Activated CD8-positive, alpha-beta T cell treated with anti-CD3 and anti-CD28 coated beads for 36 hours (primary cell): ENCODE measurements around the gene CNNM3. TPM values are rescaled to one million over a fixed set of nuclear protein-coding genes. Genes with fewer than 3 reads are reported as not detected.
"Not testable (repeated sequence)": the region's sequence is repeated elsewhere in the genome, so short reads cannot be mapped to it uniquely, and the experiment has no call there.

Experiments used
- ATAC-seq: fragments of 200-7000 bp; cut with Tn5 transposase; one replicate; pipeline ENCODE4 v1.10.0; 2021; ENCODE audit warnings: mild to moderate bottlenecking, moderate library complexity
- CTCF ChIA-PET: fragments of 350-600 bp; sonication (Branson Sonifier 250); formaldehyde crosslinking; loops from one replicate; lab custom pipeline; 2021; ENCODE audit warnings: antibody characterized with exemption; lab: Charles Lee
- POLR2A ChIA-PET: fragments of 350-600 bp; sonication (Branson Sonifier 250); formaldehyde crosslinking; loops from one replicate; lab custom pipeline; 2021; ENCODE audit warnings: antibody characterized with exemption; lab: Charles Lee
- DNase-seq: peaks from one replicate; pipeline ENCODE4 v3.0.0-alpha.2; 2020
- H3K27ac Mint-ChIP-seq: one replicate; pipeline ENCODE4 v1.8.0; 2021; ENCODE audit warnings: mild to moderate bottlenecking, mixed read lengths
- H3K27me3 Mint-ChIP-seq: one replicate; pipeline ENCODE4 v1.8.0; 2021; ENCODE audit warnings: mixed read lengths
- H3K36me3 Mint-ChIP-seq: one replicate; pipeline ENCODE4 v1.8.0; 2021; ENCODE audit warnings: low read depth, mixed read lengths
- H3K4me1 Mint-ChIP-seq: one replicate; pipeline ENCODE4 v1.8.0; 2021; ENCODE audit warnings: low read depth, mixed read lengths
- H3K4me3 Mint-ChIP-seq: one replicate; pipeline ENCODE4 v1.8.0; 2021; ENCODE audit warnings: mild to moderate bottlenecking, moderate library complexity, mixed read lengths
- H3K9me3 Mint-ChIP-seq: one replicate; pipeline ENCODE4 v1.8.0; 2021; ENCODE audit warnings: mixed read lengths
- CTCF ChIP-seq: fragments of 200-600 bp; IDR thresholded peaks from one replicate; pipeline ENCODE4 v1.8.0; 2022; ENCODE audit warnings: antibody characterized with exemption, mild to moderate bottlenecking
- intact Hi-C: fragments of 100-400 bp; cut with micrococcal nuclease; formaldehyde crosslinking; loops from one replicate; pipeline ENCODE4 v1.10.0; 2022
- total RNA-seq, 2 experiments: library from RNA; stranded (reverse); gene quantifications; one replicate each; pipeline ENCODE4 v1.2.3, GENCODE V29; 2021

CNNM3 gene
- total RNA-seq, 2 experiments from 2014 or later = 15.8 to 19.3 TPM

DNA sequence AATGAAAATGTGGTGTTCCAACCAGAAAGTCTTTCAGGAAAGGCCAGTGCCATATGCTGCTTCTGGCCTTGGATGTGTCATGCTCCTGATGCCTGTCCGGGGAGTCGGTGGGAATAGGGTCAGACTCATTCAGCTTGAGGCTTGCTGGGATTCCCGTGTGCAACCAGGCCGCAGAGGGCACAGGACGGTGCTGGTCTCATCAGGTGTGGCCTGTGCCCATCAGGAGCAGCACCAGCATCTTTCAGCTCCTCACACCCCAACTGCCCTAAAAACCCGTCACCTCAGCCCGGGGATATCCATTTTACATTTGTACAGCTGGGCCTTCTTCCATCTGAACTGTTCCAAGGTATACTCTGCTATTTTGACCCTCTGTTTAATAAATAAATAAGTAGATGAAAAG is 13.3 kb upstream of the CNNM3 start:
- CTCF ChIA-PET = interaction anchor here (1.6 to 2.8 kb wide), 2 partner anchors 39 to 42 kb away, joined by 10 read pairs; partner anchors contain the start of gene CNNM4
- Mint-ChIP-seq H3K4me1 (peaks cover 14% of the 10 kb centered on the region), H3K36me3 (no peaks in the 10 kb centered on the region), H3K4me3 (no peak overlapping the region), H3K9me3 (no peaks in the 10 kb centered on the region), H3K27ac (no peak overlapping the region), H3K27me3 (no peaks in the 10 kb centered on the region)
- DNase-seq (no peak), ATAC-seq (no peak)
- TF ChIP-seq CTCF = no peak
- POLR2A ChIA-PET = interaction anchor here (0.5 kb wide), 1 partner anchor 11 kb away, joined by 3 read pairs; no protein-coding TSS in a partner anchor
- intact Hi-C loops = no loop called here

DNA sequence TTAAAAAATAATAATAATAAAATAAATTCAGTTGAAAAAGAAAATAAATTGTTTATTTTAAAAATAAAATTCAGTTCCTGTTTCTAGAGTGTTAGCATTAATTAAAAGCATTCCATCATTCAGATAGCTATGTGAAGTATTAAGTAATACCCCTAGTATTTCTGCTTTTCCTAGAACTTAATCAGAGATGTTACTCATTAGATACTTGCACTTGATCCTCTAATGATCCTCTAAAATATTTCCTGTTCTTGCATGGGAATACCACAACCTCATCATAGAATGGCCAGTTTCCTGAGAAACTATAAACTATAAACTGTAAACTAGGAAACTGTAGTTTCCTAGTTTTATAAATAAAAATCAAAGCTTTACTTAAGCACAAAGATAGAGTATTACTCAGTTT is 11.1 kb upstream of the CNNM3 start:
- POLR2A ChIA-PET = no interaction called here
- intact Hi-C loops = no loop called here
- Mint-ChIP-seq H3K27ac (no peak overlapping the region), H3K9me3 (no peaks in the 10 kb centered on the region), H3K27me3 (no peaks in the 10 kb centered on the region), H3K36me3 (no peaks in the 10 kb centered on the region), H3K4me1 (peaks cover 14% of the 10 kb centered on the region), H3K4me3 (no peak overlapping the region)
- no peak for DNase-seq
- no peak for ATAC-seq
- CTCF ChIA-PET = interaction anchor here (0.5 to 1.6 kb wide), 3 partner anchors 20 to 41 kb away, joined by 3 to 5 read pairs (median 3); no protein-coding TSS in a partner anchor
- no peak for TF ChIP-seq CTCF

DNA sequence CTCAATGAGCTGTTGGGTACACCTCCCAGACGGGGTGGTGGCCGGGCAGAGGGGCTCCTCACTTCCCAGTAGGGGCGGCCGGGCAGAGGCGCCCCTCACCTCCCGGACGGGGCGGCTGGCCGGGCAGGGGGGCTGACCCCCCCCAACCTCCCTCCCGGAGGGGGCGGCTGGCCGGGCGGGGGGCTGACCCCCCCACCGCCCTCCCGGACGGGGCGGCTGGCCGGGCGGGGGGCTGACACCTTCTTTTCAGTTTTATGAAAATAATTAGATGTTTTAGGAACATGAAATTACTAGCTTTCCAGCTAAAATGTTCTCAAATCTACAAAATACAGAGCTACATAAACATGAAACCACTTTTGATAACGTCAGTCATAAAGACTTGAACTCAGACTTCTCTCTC is 10.1 kb upstream of the CNNM3 start:
- H3K36me3 Mint-ChIP-seq, H3K27ac Mint-ChIP-seq, H3K4me3 Mint-ChIP-seq, DNase-seq, H3K27me3 Mint-ChIP-seq, ATAC-seq, intact Hi-C loops, H3K9me3 Mint-ChIP-seq, CTCF ChIA-PET: not testable (repeated sequence)
- H3K4me1 Mint-ChIP-seq = peaks cover 14% of the 10 kb centered on the region
- POLR2A ChIA-PET = interaction anchor here (1.6 kb wide), 1 partner anchor 190 kb away, joined by 4 read pairs; no protein-coding TSS in a partner anchor

DNA sequence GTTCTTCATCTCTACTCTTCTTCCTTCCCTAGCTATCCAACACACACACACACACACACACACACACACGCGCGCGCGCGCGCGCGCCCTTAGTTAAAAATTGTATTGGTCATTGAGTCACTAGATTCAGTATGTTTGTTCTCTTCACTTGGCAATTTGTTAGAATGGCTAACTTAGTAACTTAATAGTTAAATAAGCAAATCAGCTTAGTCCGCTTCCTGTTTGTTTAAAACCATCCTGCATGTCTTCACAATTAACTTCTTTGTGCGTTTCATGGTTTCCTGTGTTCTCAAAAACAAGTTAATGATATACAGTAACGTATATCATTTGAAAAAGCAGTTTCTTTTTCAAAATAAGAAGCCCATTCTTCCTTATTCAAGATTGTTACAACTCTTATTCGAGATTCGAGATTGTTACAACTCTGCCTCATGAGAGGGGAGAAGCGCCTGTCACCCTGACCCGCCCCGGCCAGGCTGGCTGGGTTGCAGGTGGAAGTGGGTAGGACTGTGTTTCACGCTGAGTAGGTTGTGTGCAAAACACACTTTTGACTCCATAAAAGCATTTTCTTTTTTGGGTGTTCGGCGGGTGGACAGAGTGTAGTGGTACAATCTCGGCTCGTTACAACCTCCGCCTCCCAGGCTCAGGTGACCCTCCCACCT is 9.5 kb upstream of the CNNM3 start:
- H3K4me3 Mint-ChIP-seq = peak overlapping the region; percentile 14
- DNase-seq (no peak), ATAC-seq (peak; percentile 51)
- peak overlapping the region; percentile 71 for H3K27ac Mint-ChIP-seq
- peaks cover 14% of the 10 kb centered on the region for H3K4me1 Mint-ChIP-seq
- H3K36me3 Mint-ChIP-seq = no peaks in the 10 kb centered on the region
- ChIA-PET CTCF (interaction anchor here (1.0 to 1.4 kb wide), 3 partner anchors 10 to 51 kb away, joined by 3 to 4 read pairs (median 4); partner anchors contain the start of genes ANKRD39 and CNNM3), POLR2A (interaction anchor here (1.6 kb wide), 1 partner anchor 190 kb away, joined by 4 read pairs; no protein-coding TSS in a partner anchor)
- H3K27me3 Mint-ChIP-seq = no peaks in the 10 kb centered on the region
- intact Hi-C loops = no loop called here
- TF ChIP-seq CTCF = no peak
- no peaks in the 10 kb centered on the region for H3K9me3 Mint-ChIP-seq

- Mint-ChIP-seq H3K9me3 (no peaks in the 10 kb centered on the region), H3K36me3 (no peaks in the 10 kb centered on the region), H3K27ac (peak overlapping the region; percentile 71), H3K27me3 (no peaks in the 10 kb centered on the region), H3K4me1 (peaks cover 14% of the 10 kb centered on the region), H3K4me3 (peak overlapping the region; percentile 14)
- TF ChIP-seq CTCF = no peak
- POLR2A ChIA-PET = interaction anchor here (1.6 kb wide), 1 partner anchor 191 kb away, joined by 4 read pairs; no protein-coding TSS in a partner anchor
- DNase-seq = no peak
- no peak for ATAC-seq
- CTCF ChIA-PET = interaction anchor here (1.0 to 1.4 kb wide), 3 partner anchors 9 to 50 kb away, joined by 3 to 4 read pairs (median 4); partner anchors contain the start of genes ANKRD39 and CNNM3
- intact Hi-C loops = no loop called here
Measured at GRCh38 chr2:96807127-96807471, 9.0 kb upstream of the CNNM3 start.
